ENCODE data around the gene SCAMP1.

The SCAMP1 gene

DNA sequence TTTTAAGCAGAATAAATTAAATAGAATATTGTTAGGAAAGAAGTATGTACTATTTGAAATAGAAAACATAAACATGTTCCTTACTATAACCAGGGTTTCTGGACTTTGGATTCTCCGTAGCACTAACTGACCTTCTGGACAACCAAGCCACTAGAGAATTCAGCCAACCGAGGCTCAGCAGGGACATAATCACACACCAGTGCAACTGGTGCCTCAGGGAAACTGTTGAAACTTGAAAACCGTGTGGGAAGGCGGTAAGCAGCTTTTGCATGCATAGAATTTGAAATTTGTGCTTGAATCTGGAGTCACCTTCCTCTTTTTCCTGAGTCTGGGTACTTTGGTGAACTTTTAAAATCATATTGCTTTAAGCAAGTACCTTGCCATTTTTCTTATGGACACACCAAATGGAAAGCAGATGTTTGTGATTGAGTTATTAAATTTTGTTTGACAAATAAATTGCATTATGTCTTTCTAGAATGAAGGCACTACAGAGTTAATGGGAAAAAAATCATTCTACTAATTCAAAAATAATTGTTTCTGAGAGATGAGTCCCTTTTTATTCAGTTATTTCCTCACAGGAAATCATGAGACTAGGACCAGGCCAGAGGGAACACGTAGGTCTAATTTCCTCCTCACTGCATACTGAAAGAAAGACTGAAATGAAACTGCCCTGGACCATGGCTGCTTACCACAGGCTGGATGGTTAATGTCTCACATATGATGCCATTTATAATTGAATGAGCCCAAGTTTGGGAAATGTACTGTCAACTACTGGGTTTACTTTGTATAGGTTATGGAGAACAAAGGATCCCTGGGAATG, 20.6 kb upstream of the SCAMP1 start (continued):
- TF ChIP-seq HOXA7 (CRISPR knock-in tag; IDR thresholded peaks at IDR 0.05; ENCODE audit: borderline replicate concordance) (no peak), ZNF843 (tag by site-specific recombination; IDR thresholded peaks at IDR 0.05) (no peak), HOXD13 (CRISPR knock-in tag; IDR thresholded peaks at IDR 0.05; ENCODE audit: borderline replicate concordance) (no peak)
- TF ChIP-seq, protein P1, sequence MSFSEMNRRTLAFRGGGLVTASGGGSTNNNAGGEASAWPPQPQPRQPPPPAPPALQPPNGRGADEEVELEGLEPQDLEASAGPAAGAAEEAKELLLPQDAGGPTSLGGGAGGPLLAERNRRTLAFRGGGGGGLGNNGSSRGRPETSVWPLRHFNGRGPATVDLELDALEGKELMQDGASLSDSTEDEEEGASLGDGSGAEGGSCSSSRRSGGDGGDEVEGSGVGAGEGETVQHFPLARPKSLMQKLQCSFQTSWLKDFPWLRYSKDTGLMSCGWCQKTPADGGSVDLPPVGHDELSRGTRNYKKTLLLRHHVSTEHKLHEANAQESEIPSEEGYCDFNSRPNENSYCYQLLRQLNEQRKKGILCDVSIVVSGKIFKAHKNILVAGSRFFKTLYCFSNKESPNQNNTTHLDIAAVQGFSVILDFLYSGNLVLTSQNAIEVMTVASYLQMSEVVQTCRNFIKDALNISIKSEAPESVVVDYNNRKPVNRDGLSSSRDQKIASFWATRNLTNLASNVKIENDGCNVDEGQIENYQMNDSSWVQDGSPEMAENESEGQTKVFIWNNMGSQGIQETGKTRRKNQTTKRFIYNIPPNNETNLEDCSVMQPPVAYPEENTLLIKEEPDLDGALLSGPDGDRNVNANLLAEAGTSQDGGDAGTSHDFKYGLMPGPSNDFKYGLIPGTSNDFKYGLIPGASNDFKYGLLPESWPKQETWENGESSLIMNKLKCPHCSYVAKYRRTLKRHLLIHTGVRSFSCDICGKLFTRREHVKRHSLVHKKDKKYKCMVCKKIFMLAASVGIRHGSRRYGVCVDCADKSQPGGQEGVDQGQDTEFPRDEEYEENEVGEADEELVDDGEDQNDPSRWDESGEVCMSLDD (tag by site-specific recombination; IDR thresholded peaks at IDR 0.05) = no peak

DNA sequence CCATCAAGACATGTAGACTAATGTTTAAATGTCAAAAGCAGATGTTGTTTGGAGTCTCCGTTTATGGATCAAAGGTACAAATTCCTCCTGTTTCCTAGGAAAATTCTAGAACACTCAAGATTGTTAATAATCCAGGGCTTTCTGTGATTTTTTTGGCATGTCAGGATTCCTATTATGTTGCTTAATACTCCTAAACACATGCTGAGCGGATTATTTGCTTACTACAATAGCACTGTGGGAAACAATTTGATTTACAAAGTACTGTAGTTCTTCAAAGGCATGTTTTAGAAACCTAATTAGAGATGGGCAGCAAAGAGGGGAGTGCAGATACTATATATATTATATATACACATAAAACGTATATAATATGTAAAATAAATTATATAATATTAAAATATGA, 19.0 kb upstream of the SCAMP1 start:
- ChIA-PET CTCF (no interaction called here), POLR2A (no interaction called here)
- TF ChIP-seq ZFP3 (tag by site-specific recombination; IDR thresholded peaks at IDR 0.05; ENCODE audit: low read depth) = no peak
- no peak for TF ChIP-seq IKZF3 (tag by site-specific recombination; IDR thresholded peaks at IDR 0.05)
- no peak for TF ChIP-seq SCRT2 (tag by site-specific recombination; IDR thresholded peaks at IDR 0.05)
- no peak for TF ChIP-seq ZNF138 (tag by site-specific recombination; IDR thresholded peaks at IDR 0.05; ENCODE audit: borderline replicate concordance)
- TF ChIP-seq, protein P2, sequence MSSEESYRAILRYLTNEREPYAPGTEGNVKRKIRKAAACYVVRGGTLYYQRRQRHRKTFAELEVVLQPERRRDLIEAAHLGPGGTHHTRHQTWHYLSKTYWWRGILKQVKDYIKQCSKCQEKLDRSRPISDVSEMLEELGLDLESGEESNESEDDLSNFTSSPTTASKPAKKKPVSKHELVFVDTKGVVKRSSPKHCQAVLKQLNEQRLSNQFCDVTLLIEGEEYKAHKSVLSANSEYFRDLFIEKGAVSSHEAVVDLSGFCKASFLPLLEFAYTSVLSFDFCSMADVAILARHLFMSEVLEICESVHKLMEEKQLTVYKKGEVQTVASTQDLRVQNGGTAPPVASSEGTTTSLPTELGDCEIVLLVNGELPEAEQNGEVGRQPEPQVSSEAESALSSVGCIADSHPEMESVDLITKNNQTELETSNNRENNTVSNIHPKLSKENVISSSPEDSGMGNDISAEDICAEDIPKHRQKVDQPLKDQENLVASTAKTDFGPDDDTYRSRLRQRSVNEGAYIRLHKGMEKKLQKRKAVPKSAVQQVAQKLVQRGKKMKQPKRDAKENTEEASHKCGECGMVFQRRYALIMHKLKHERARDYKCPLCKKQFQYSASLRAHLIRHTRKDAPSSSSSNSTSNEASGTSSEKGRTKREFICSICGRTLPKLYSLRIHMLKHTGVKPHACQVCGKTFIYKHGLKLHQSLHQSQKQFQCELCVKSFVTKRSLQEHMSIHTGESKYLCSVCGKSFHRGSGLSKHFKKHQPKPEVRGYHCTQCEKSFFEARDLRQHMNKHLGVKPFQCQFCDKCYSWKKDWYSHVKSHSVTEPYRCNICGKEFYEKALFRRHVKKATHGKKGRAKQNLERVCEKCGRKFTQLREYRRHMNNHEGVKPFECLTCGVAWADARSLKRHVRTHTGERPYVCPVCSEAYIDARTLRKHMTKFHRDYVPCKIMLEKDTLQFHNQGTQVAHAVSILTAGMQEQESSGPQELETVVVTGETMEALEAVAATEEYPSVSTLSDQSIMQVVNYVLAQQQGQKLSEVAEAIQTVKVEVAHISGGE (tag by site-specific recombination; conservative IDR thresholded peaks at IDR 0.05; ENCODE audit: low read depth) = no peak
- TF ChIP-seq ZNF610 (tag by site-specific recombination; IDR thresholded peaks at IDR 0.05; ENCODE audit: borderline replicate concordance) = no peak
- TF ChIP-seq ZNF530 (tag by site-specific recombination; IDR thresholded peaks at IDR 0.05; ENCODE audit: low read depth) = no peak
- no peak for TF ChIP-seq FEZF1 (tag by site-specific recombination; IDR thresholded peaks at IDR 0.05)
- TF ChIP-seq ZNF626 (tag by site-specific recombination; IDR thresholded peaks at IDR 0.05) = no peak
- no peak for TF ChIP-seq ZBTB21 (tag by site-specific recombination; IDR thresholded peaks at IDR 0.05)
- TF ChIP-seq ZNF76 (tag by site-specific recombination; IDR thresholded peaks at IDR 0.05; ENCODE audit: borderline replicate concordance, low read depth) = no peak
- Histone ChIP-seq H3K36me3 (ENCODE audit: control insufficient read depth in 2 of 2, insufficient read depth in 1 of 2, low read length in 2 of 2) (no peaks in the 10 kb centered on the region), H3K27ac (ENCODE audit: extremely low read depth, low read depth, low read length) (no peak overlapping the region), H3K4me1 (ENCODE audit: control insufficient read depth, insufficient read depth, low read length) (no peaks in the 10 kb centered on the region), H3K4me3 (ENCODE audit: low read depth, low read length) (no peak overlapping the region), H3K9me3 (ENCODE audit: control insufficient read depth, insufficient read depth, low read depth, low read length) (no peaks in the 10 kb centered on the region)

DNA sequence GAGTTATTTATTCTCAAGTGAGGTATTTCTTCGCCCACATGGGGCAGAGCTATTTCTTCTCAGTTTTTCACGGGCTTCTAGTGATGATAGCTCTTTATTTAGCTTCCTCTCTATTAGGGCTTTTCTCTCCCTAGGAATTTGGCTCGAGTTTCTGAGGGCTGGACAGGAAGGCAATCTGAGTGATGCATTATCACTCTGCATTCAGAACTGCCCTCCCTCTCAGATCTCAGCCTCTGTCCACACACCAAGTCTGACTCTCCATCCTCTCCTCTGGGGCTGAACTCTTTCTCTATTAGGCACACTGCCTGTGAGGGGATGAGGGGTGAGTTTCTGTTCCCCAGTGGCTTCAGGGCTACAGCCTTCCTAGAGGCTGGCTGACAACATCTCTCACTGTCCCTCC, 14.9 kb upstream of the SCAMP1 start:
- Histone ChIP-seq H3K36me3 (ENCODE audit: control insufficient read depth in 2 of 2, insufficient read depth in 1 of 2, low read length in 2 of 2) (no peaks in the 10 kb centered on the region), H3K4me1 (ENCODE audit: control insufficient read depth, insufficient read depth, low read length) (no peaks in the 10 kb centered on the region), H3K4me3 (ENCODE audit: low read depth, low read length) (no peak overlapping the region), H3K9me3 (ENCODE audit: control insufficient read depth, insufficient read depth, low read depth, low read length) (no peaks in the 10 kb centered on the region), H3K27ac (ENCODE audit: extremely low read depth, low read depth, low read length) (peak overlapping the region; percentile 71)
- CTCF ChIA-PET = interaction anchor here (0.6 to 1.0 kb wide), 2 partner anchors 554 to 555 kb away, joined by 3 read pairs; no protein-coding TSS in a partner anchor
- POLR2A ChIA-PET = no interaction called here
- TF ChIP-seq, protein P3, sequence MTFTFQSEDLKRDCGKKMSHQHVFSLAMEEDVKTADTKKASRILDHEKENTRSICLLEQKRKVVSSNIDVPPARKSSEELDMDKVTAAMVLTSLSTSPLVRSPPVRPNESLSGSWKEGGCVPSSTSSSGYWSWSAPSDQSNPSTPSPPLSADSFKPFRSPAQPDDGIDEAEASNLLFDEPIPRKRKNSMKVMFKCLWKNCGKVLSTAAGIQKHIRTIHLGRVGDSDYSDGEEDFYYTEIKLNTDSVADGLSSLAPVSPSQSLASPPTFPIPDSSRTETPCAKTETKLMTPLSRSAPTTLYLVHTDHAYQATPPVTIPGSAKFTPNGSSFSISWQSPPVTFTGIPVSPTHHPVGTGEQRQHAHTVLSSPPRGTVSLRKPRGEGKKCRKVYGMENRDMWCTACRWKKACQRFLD (tag by site-specific recombination; IDR thresholded peaks at IDR 0.05) = no peak
- TF ChIP-seq, protein P4, sequence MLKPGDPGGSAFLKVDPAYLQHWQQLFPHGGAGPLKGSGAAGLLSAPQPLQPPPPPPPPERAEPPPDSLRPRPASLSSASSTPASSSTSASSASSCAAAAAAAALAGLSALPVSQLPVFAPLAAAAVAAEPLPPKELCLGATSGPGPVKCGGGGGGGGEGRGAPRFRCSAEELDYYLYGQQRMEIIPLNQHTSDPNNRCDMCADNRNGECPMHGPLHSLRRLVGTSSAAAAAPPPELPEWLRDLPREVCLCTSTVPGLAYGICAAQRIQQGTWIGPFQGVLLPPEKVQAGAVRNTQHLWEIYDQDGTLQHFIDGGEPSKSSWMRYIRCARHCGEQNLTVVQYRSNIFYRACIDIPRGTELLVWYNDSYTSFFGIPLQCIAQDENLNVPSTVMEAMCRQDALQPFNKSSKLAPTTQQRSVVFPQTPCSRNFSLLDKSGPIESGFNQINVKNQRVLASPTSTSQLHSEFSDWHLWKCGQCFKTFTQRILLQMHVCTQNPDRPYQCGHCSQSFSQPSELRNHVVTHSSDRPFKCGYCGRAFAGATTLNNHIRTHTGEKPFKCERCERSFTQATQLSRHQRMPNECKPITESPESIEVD (tag by site-specific recombination; IDR thresholded peaks at IDR 0.05) = peak; percentile 23; the same call in 1 of the 2 replicates
- no peak for TF ChIP-seq ZNF561 (tag by site-specific recombination; IDR thresholded peaks at IDR 0.05; ENCODE audit: borderline replicate concordance)
- TF ChIP-seq ZNF146 (tag by site-specific recombination; IDR thresholded peaks at IDR 0.05) = no peak
- TF ChIP-seq ZNF777 (tag by site-specific recombination; IDR thresholded peaks at IDR 0.05; ENCODE audit: borderline replicate concordance) = peak; percentile 60
- no peak for TF ChIP-seq YY1 (tag by site-specific recombination; IDR thresholded peaks at IDR 0.05)
- no peak for TF ChIP-seq MEIS1 (CRISPR knock-in tag; IDR thresholded peaks at IDR 0.05; ENCODE audit: borderline replicate concordance)
- TF ChIP-seq MZF1 (tag by site-specific recombination; IDR thresholded peaks at IDR 0.05; ENCODE audit: borderline replicate concordance) = no peak
- TF ChIP-seq ZBTB17 (tag by site-specific recombination; IDR thresholded peaks at IDR 0.05) = peak; percentile 93
